Activated CD4-positive, alpha-beta memory T cell treated with anti-CD3 and anti-CD28 coated beads for 36 hours (primary cell): ENCODE measurements around the gene GGNBP2. TPM values are rescaled to one million over a fixed set of nuclear protein-coding genes. Genes with fewer than 3 reads are reported as not detected.
A peak's percentile ranks its signal among the peaks of the same experiment; 100 is the strongest.

Source experiments
- CTCF ChIA-PET: fragments of 350-600 bp; sonication (Branson Sonifier 250); formaldehyde crosslinking; loops from one replicate; lab custom pipeline; 2021; ENCODE audit warnings: antibody characterized with exemption, inconsistent platforms; lab: Charles Lee
- POLR2A ChIA-PET: fragments of 350-600 bp; sonication (Branson Sonifier 250); formaldehyde crosslinking; loops from one replicate; lab custom pipeline; 2021; ENCODE audit warnings: antibody characterized with exemption; lab: Charles Lee
- DNase-seq: peaks from one replicate; pipeline ENCODE4 v3.0.0-alpha.2; 2020
- H3K27ac Mint-ChIP-seq: one replicate; pipeline ENCODE4 v1.8.0; 2021; ENCODE audit warnings: mixed read lengths
- H3K27me3 Mint-ChIP-seq: one replicate; pipeline ENCODE4 v1.8.0; 2021; ENCODE audit warnings: mixed read lengths
- H3K36me3 Mint-ChIP-seq: one replicate; pipeline ENCODE4 v1.8.0; 2021; ENCODE audit warnings: mixed read lengths
- H3K4me1 Mint-ChIP-seq: one replicate; pipeline ENCODE4 v1.8.0; 2021; ENCODE audit warnings: low read depth, mixed read lengths
- H3K4me3 Mint-ChIP-seq: one replicate; pipeline ENCODE4 v1.8.0; 2021; ENCODE audit warnings: mild to moderate bottlenecking, mixed read lengths
- H3K9me3 Mint-ChIP-seq: one replicate; pipeline ENCODE4 v1.8.0; 2021; ENCODE audit warnings: mixed read lengths
- intact Hi-C: fragments of 100-400 bp; cut with micrococcal nuclease; formaldehyde crosslinking; loops from one replicate; pipeline ENCODE4 v1.15.1; 2023
- total RNA-seq, 2 experiments: library from RNA; stranded (reverse); gene quantifications; one replicate each; pipeline ENCODE4 v1.2.3, GENCODE V29; 2021

Gene GGNBP2
- total RNA-seq, 2 experiments from 2014 or later, result 74.8 to 84.0 TPM

DNA sequence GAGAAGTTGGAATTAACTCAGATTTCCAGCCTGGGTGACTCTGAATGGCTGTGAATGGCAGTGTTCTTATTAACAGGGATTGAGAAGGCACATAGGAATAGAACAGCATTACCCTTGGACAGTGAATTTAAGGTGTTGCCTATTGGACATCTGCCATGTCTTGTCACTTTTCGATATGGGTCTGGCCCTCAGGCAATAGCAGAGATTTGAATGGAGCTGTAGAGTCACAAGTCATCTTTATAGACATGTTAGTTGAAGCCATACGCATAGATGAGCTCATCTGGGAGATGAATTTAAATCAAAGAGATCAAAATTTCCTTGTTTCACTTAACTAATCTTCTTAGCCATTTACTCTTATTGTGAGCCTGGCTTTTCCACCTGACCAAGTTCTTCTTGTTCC is 32.1 kb downstream of the GGNBP2 start:
- ChIA-PET POLR2A (no interaction called here), CTCF (no interaction called here)
- H3K4me3 Mint-ChIP-seq, result no peak overlapping the region

DNA sequence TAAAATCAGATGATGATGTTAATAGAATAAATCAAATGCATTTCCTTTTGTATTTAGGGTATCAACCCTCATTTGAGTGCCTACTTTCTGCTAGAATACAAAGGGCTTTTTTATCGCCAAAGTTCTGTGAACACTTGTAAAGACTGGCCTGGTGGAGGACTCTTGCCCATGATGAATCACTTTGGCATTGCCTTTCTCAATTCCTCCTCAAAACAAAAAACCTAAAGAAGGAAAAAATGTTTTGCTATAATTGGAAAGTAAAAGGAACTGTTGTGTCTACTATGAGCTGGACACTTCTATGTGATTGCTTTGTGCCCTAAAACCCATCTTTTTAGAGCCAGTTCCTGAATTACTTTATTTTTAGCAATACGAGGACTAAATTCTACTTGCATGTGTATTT is 34.0 kb downstream of the GGNBP2 start:
- ChIA-PET POLR2A (no interaction called here), CTCF (interaction anchor here (0.7 to 1.2 kb wide), 2 partner anchors 47 to 609 kb away, joined by 3 read pairs; no protein-coding TSS in a partner anchor)
- intact Hi-C loops, result no loop called here
- Mint-ChIP-seq H3K4me1 (peaks cover 3% of the 10 kb centered on the region), H3K36me3 (peaks cover 34% of the 10 kb centered on the region), H3K27ac (no peak overlapping the region), H3K27me3 (no peaks in the 10 kb centered on the region), H3K4me3 (no peak overlapping the region), H3K9me3 (no peaks in the 10 kb centered on the region)
- DNase-seq, result no peak

More for the DNA sequence above, 32.1 kb downstream of the GGNBP2 start:
- H3K27me3 Mint-ChIP-seq, result no peaks in the 10 kb centered on the region
- H3K27ac Mint-ChIP-seq, result no peak overlapping the region
- peaks cover 7% of the 10 kb centered on the region for H3K4me1 Mint-ChIP-seq
- intact Hi-C loops, result no loop called here
- H3K36me3 Mint-ChIP-seq, result peaks cover 40% of the 10 kb centered on the region
- no peak for DNase-seq
- no peaks in the 10 kb centered on the region for H3K9me3 Mint-ChIP-seq

DNA sequence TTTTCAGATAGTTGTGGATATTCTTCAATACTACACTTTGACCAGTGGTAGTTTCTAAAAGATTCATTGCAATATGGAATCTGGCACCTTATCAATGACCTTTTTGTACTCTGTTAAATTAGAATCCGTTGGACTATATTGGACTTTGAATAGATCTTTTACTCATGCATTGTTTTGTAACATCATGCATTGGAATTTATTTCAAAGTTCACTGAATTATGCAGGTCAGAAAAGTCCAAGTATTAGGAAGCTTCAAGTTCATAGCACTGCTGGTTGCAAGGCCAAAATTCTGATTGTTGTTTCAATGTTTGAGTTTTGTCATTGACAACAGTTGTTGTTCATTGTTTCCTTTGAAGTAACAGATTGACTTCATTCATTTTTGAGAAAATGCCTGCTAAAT is 39.1 kb downstream of the GGNBP2 start:
- no peaks in the 10 kb centered on the region for H3K4me1 Mint-ChIP-seq
- intact Hi-C loops, result no loop called here
- H3K36me3 Mint-ChIP-seq, result peaks cover 30% of the 10 kb centered on the region
- no peak overlapping the region for H3K27ac Mint-ChIP-seq
- H3K27me3 Mint-ChIP-seq, result no peaks in the 10 kb centered on the region
- no peak overlapping the region for H3K4me3 Mint-ChIP-seq
- ChIA-PET CTCF (interaction anchor here (0.7 to 3.6 kb wide), 2 partner anchors 19 to 46 kb away, joined by 4 to 13 read pairs; partner anchors contain the start of gene MRM1), POLR2A (no interaction called here)
- DNase-seq, result no peak
- H3K9me3 Mint-ChIP-seq, result no peaks in the 10 kb centered on the region

DNA sequence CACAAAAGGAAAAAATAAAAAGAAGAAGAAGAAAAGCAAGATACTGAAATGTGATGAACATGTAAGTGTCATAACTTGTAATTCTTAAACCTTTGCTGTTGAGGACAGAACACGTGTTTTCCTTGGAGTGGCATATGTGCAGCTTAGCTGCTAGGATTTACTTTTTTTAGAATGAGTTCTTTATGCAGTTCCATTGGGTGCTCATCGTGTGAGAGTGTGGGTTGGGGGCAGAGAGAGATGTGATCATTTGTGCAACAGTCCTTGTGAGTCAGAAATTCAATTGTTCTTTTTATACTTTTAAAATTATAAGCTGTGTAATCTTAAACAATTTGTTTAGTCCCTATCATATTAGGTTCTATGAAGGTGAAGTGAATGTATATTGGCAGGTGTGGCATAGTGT is 41.4 kb downstream of the GGNBP2 start:
- POLR2A ChIA-PET, result no interaction called here
- Mint-ChIP-seq H3K4me3 (no peak overlapping the region), H3K27me3 (no peaks in the 10 kb centered on the region), H3K9me3 (no peaks in the 10 kb centered on the region), H3K36me3 (peaks cover 28% of the 10 kb centered on the region), H3K4me1 (peaks cover 14% of the 10 kb centered on the region), H3K27ac (no peak overlapping the region)
- no peak for DNase-seq
- intact Hi-C loops, result no loop called here
- CTCF ChIA-PET, result interaction anchor here (1.6 kb wide), 1 partner anchor 16 kb away, joined by 6 read pairs; the partner anchor contains the start of gene MRM1

DNA sequence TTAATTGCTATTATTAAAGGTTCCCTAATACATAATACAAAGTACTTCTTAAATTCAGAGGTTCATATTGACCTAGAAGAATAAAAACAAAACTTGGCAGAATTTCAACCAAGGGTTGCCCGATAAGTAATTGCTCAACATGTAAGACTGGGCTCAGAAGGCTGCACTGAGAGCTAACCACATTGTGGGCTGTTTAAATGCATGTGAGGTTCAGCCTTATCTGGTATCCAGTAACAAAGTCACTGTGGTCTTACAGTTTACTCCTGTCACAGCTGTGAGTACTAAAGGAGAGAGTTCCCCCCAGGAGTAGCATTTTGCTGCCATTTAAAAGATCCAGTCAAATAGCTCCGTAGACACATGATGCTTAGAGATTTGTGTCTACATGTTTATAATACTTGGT is 45.4 kb downstream of the GGNBP2 start:
- POLR2A ChIA-PET, result no interaction called here

GRCh38 chr17:36591434-36592315 is 47.0 kb downstream of the GGNBP2 start, which contains the start of gene DHRS11:
TSS of gene DHRS11 (plus strand) at chr17:36591879. CDS start at chr17:36592010, 131 bp downstream.
- ChIA-PET CTCF (interaction anchor here (0.6 to 3.4 kb wide), 3 partner anchors 11 to 782 kb away, joined by 3 to 35 read pairs (median 3); partner anchors contain the start of gene MRM1), POLR2A (interaction anchor here (1.7 to 2.7 kb wide), 2 partner anchors 10 to 57 kb away, joined by 8 to 26 read pairs; partner anchors contain the start of genes MRM1, MYO19 and PIGW)
- intact Hi-C loops, result loop anchor here (2.0 to 5.0 kb wide), 3 partner anchors 47 to 104 kb away; partner anchors contain the start of genes GGNBP2, MYO19, PIGW and ZNHIT3
- Mint-ChIP-seq H3K4me3 (peak within 1 kb of the TSS; percentile 69), H3K4me1 (peaks cover 28% of the 10 kb centered on the region), H3K27ac (peak within 1 kb of the TSS; percentile 49), H3K36me3 (peaks cover 20% of the 10 kb centered on the region), H3K27me3 (no peaks in the 10 kb centered on the region), H3K9me3 (no peaks in the 10 kb centered on the region)
- peak; percentile 87 for DNase-seq

More for the DNA sequence above, 45.4 kb downstream of the GGNBP2 start:
- peaks cover 25% of the 10 kb centered on the region for H3K36me3 Mint-ChIP-seq
- DNase-seq, result no peak
- CTCF ChIA-PET, result interaction anchor here (2.3 kb wide), 1 partner anchor 12 kb away, joined by 13 read pairs; the partner anchor contains the start of gene MRM1
- intact Hi-C loops, result loop anchor here (2.0 to 5.0 kb wide), 3 partner anchors 45 to 103 kb away; partner anchors contain the start of genes GGNBP2, MYO19, PIGW and ZNHIT3
- peak overlapping the region; percentile 19 for H3K27ac Mint-ChIP-seq
- peaks cover 28% of the 10 kb centered on the region for H3K4me1 Mint-ChIP-seq
- H3K27me3 Mint-ChIP-seq, result no peaks in the 10 kb centered on the region
- H3K4me3 Mint-ChIP-seq, result no peak overlapping the region
- no peaks in the 10 kb centered on the region for H3K9me3 Mint-ChIP-seq

GRCh38 chr17:36592316-36592715 is 47.6 kb downstream of the GGNBP2 start:
- CTCF ChIA-PET, result interaction anchor here (0.6 to 3.4 kb wide), 3 partner anchors 10 to 781 kb away, joined by 3 to 35 read pairs (median 3); partner anchors contain the start of gene MRM1
- no peak overlapping the region for H3K27ac Mint-ChIP-seq
- no peaks in the 10 kb centered on the region for H3K27me3 Mint-ChIP-seq
- no peaks in the 10 kb centered on the region for H3K9me3 Mint-ChIP-seq
- peak; percentile 15 for DNase-seq
- intact Hi-C loops, result loop anchor here (5.0 kb wide), 1 partner anchor 105 kb away; the partner anchor contains the start of gene ZNHIT3
- H3K4me3 Mint-ChIP-seq, result peak overlapping the region; percentile 69
- peaks cover 20% of the 10 kb centered on the region for H3K36me3 Mint-ChIP-seq
- H3K4me1 Mint-ChIP-seq, result peaks cover 28% of the 10 kb centered on the region
- POLR2A ChIA-PET, result interaction anchor here (1.2 to 2.7 kb wide), 3 partner anchors 9 to 57 kb away, joined by 4 to 26 read pairs (median 8); partner anchors contain the start of genes MRM1, MYO19 and PIGW

DNA sequence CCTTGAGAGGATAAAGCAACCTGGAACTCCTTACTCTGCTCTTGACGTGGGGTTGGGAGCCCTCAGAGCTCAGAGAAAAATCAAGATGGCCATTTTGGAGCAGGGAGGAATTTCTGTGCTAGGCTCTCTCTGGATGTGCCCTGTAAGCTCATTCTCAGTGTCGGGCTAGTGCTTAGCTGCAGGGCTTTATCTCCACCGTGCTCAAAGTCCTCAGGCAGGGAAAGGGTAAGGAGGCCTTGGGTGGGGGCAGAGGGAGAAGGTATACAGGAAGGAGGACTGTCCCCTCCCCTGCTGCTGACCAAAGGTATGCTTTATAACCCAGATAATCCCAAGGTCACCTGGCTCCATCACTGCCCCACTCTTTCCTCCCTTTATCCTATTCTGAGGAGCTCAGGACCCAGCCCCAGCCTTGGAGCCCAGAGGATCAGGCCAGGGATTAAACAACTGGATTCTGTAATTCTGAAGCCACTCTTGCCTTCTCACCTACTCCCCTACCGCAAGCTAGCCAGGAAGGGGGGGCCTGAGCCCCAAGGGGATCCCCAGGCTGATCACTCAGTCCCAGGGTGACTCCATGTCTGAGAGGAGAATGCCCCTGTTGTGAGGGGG is 48.1 kb downstream of the GGNBP2 start:
- ChIA-PET POLR2A (interaction anchor here (1.2 to 2.7 kb wide), 3 partner anchors 9 to 58 kb away, joined by 4 to 26 read pairs (median 8); partner anchors contain the start of genes MRM1, MYO19 and PIGW), CTCF (interaction anchor here (0.6 to 3.4 kb wide), 3 partner anchors 10 to 781 kb away, joined by 3 to 35 read pairs (median 3); partner anchors contain the start of gene MRM1)
- intact Hi-C loops, result loop anchor here (5.0 kb wide), 1 partner anchor 106 kb away; the partner anchor contains the start of gene ZNHIT3
- peak; percentile 22 for DNase-seq
- H3K4me3 Mint-ChIP-seq, result peak overlapping the region; percentile 69
- H3K27me3 Mint-ChIP-seq, result no peaks in the 10 kb centered on the region
- H3K9me3 Mint-ChIP-seq, result no peaks in the 10 kb centered on the region
- H3K27ac Mint-ChIP-seq, result no peak overlapping the region
- H3K4me1 Mint-ChIP-seq, result peaks cover 28% of the 10 kb centered on the region
- peaks cover 18% of the 10 kb centered on the region for H3K36me3 Mint-ChIP-seq

GRCh38 chr17:36593656-36594316 is 49.1 kb downstream of the GGNBP2 start:
- H3K9me3 Mint-ChIP-seq, result no peaks in the 10 kb centered on the region
- CTCF ChIA-PET, result interaction anchor here (3.4 kb wide), 1 partner anchor 9 kb away, joined by 35 read pairs; the partner anchor contains the start of gene MRM1
- POLR2A ChIA-PET, result interaction anchor here (1.2 to 2.7 kb wide), 3 partner anchors 8 to 59 kb away, joined by 4 to 26 read pairs (median 8); partner anchors contain the start of genes MRM1, MYO19 and PIGW
- no peak overlapping the region for H3K4me3 Mint-ChIP-seq
- peaks cover 14% of the 10 kb centered on the region for H3K36me3 Mint-ChIP-seq
- H3K27me3 Mint-ChIP-seq, result no peaks in the 10 kb centered on the region
- intact Hi-C loops, result loop anchor here (5.0 kb wide), 1 partner anchor 106 kb away; the partner anchor contains the start of gene ZNHIT3
- H3K4me1 Mint-ChIP-seq, result peaks cover 28% of the 10 kb centered on the region
- no peak for DNase-seq
- H3K27ac Mint-ChIP-seq, result no peak overlapping the region

DNA sequence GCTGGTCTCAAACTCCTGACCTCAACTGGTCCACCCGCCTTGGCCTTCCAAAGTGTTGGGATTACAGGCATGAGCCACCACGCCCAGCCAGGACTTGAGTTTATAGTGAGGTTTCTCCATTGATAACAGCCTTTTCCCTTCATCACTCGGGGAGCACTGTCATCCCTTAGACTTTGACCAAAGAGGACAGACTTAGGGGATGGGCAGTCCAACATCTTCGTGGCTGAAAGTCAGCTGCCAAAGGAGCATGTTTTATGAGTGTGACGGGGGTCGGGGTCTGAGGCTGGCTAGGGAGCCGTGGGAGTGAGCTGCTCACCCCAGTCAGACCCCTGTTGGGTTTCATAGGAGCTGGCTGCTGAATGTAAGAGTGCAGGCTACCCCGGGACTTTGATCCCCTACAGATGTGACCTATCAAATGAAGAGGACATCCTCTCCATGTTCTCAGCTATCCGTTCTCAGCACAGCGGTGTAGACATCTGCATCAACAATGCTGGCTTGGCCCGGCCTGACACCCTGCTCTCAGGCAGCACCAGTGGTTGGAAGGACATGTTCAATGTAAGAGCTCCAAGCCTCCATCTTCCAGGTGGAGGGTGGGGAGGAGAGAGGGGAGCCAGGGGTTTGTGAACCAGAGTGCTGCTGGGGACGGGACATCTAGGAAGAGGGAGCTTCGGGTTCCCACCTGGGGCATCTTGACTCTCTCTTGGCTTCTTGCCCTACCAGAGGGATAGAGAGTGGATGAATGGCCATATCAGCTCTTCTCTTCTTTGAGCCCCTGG is 50.1 kb downstream of the GGNBP2 start:
- no peak overlapping the region for H3K27ac Mint-ChIP-seq
- peaks cover 6% of the 10 kb centered on the region for H3K36me3 Mint-ChIP-seq
- no peak overlapping the region for H3K4me3 Mint-ChIP-seq
- no peaks in the 10 kb centered on the region for H3K27me3 Mint-ChIP-seq
- no peak for DNase-seq
- ChIA-PET POLR2A (no interaction called here), CTCF (interaction anchor here (0.6 to 3.4 kb wide), 2 partner anchors 8 to 315 kb away, joined by 5 to 35 read pairs; partner anchors contain the start of gene MRM1)
- H3K4me1 Mint-ChIP-seq, result peaks cover 26% of the 10 kb centered on the region
- no peaks in the 10 kb centered on the region for H3K9me3 Mint-ChIP-seq
- intact Hi-C loops, result loop anchor here (5.0 kb wide), 1 partner anchor 108 kb away; the partner anchor contains the start of gene ZNHIT3
